Upper lobe of left lung (tissue), 6 donors: Measurements from ENCODE around the gene SRC. TPM values are rescaled to one million over a fixed set of nuclear protein-coding genes. Genes with fewer than 3 reads are reported as not detected.

Source experiments
- ATAC-seq, 2 donors: fragments of 200-7000 bp; cut with Tn5 transposase; one replicate each; pipeline ENCODE4 v1.9.1; 2022; ENCODE audit warnings: mild to moderate bottlenecking in 2 of 2, moderate library complexity in 2 of 2; ENCODE audit not compliant: low FRiP score in 2 of 2
- DNase-seq, 2 donors: peaks; one replicate each; pipeline ENCODE4 v3.0.0-alpha.2; 2019 to 2020
- H3K27ac ChIP-seq, 4 donors: fragments of 200-600 bp; sonication (generic); one replicate each; pipeline ENCODE4 v1.5.1; 2016 to 2019
- H3K27me3 ChIP-seq, 4 donors: fragments of 200-600 bp; sonication (generic); one replicate each; pipeline ENCODE4 v1.5.1; 2017 to 2019
- H3K36me3 ChIP-seq, 4 donors: fragments of 200-600 bp; sonication (generic); one replicate each; pipeline ENCODE4 v1.5.1; 2016 to 2019
- H3K4me1 ChIP-seq, 4 donors: fragments of 200-600 bp; sonication (generic); one replicate each; pipeline ENCODE4 v1.5.1; 2018 to 2019
- H3K4me3 ChIP-seq, 4 donors: fragments of 200-600 bp; sonication (generic); one replicate each; pipeline ENCODE4 v1.5.1; 2017 to 2019; ENCODE audit warnings: mild to moderate bottlenecking in 2 of 4, moderate library complexity in 1 of 4
- H3K9me3 ChIP-seq, 4 donors: fragments of 200-600 bp; sonication (generic); one replicate each; pipeline ENCODE4 v1.5.1; 2018 to 2019
- EP300 ChIP-seq, 4 donors: sonication (generic); formaldehyde crosslinking; IDR thresholded peaks; one replicate each; pipeline ENCODE4 v1.5.1; 2017; ENCODE audit warnings: antibody characterized with exemption in 4 of 4, control low read depth in 2 of 4
- POLR2A ChIP-seq, 4 donors: fragments of 450-650 bp; IDR thresholded peaks; one replicate each; pipeline ENCODE4 v1.5.1; 2016 to 2017; ENCODE audit warnings: antibody characterized with exemption in 4 of 4, mild to moderate bottlenecking in 2 of 4
- POLR2AphosphoS5 ChIP-seq, 2 donors: sonication (generic); formaldehyde crosslinking; IDR thresholded peaks; one replicate each; pipeline ENCODE4 v1.5.1; 2017; ENCODE audit warnings: antibody characterized with exemption in 2 of 2
- WGBS, 2 donors: methylation state at CpG; one replicate each; pipeline ENCODE4 v1.1.5; 2017 to 2018; 5-methylcytosine and 5-hydroxymethylcytosine counted together
- total RNA-seq, 6 donors: library from RNA; depleted of rRNA in 4 of 6; stranded (reverse); fragments of >200 nt in 4 of 6; gene quantifications; one replicate each; pipeline versions ENCODE4 v1.1.0 to v1.2.1, GENCODE V29; 2016 to 2021
- TF ChIP-seq, protein P1 (sequence below), 6 experiments: fragments of 450-650 bp in 4 of 6; fragments of 200-600 bp in 2 of 6; sonication (generic) in 2 of 6; IDR thresholded peaks; one replicate each; pipeline ENCODE4 v1.5.1; 2016 to 2019; ENCODE audit warnings: antibody characterized with exemption in 6 of 6
- donor health status: DM: no; HTN: no; CAD: no; lungs with moderate emphysema.
- donor health status: DM: no; HTN: yes; CAD: no; lungs with severe emphysema.

Gene SRC
- total RNA-seq, 6 donors from 2014 or later: 31.1 to 115 (median 66.8) TPM

DNA sequence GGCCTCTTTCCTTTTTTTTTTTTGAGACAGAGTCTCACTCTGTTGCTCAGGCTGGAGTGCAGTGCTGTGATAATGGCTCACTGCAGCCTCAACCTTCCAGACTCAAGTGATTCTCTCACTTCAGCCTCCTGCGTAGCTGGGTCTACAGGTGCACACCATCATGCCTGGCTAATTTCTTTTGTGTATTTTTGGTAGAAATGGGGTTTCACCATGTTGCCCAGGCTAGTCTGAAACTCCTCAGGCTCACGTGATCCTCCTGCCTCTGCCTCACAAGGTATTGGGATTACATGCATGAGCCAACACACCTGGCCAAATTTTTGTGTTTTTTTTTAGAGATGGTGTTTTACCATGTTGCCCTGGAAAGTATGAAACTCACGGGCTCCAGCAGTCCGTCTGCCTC lies 29.3 kb downstream of the SRC start:
- DNase-seq (no peak), ATAC-seq (no peak)
- H3K27ac ChIP-seq: no peak overlapping the region
- no peak overlapping the region for H3K4me3 ChIP-seq
- H3K36me3 ChIP-seq: peaks cover 0 to 4% (median 0%) of the 10 kb centered on the region in 4 donors
- WGBS, 2 donors: 88 to 91% methylated on average over 4 of the region's 4 CpGs
- no peak for TF ChIP-seq POLR2AphosphoS5 (IDR thresholded peaks at IDR 0.05)
- no peak for TF ChIP-seq POLR2A (IDR thresholded peaks at IDR 0.05)
- TF ChIP-seq EP300 (IDR thresholded peaks at IDR 0.05): no peak
- TF ChIP-seq, protein P1, sequence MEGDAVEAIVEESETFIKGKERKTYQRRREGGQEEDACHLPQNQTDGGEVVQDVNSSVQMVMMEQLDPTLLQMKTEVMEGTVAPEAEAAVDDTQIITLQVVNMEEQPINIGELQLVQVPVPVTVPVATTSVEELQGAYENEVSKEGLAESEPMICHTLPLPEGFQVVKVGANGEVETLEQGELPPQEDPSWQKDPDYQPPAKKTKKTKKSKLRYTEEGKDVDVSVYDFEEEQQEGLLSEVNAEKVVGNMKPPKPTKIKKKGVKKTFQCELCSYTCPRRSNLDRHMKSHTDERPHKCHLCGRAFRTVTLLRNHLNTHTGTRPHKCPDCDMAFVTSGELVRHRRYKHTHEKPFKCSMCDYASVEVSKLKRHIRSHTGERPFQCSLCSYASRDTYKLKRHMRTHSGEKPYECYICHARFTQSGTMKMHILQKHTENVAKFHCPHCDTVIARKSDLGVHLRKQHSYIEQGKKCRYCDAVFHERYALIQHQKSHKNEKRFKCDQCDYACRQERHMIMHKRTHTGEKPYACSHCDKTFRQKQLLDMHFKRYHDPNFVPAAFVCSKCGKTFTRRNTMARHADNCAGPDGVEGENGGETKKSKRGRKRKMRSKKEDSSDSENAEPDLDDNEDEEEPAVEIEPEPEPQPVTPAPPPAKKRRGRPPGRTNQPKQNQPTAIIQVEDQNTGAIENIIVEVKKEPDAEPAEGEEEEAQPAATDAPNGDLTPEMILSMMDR (IDR thresholded peaks at IDR 0.05): no peak
- no peaks in the 10 kb centered on the region for H3K27me3 ChIP-seq
- no peaks in the 10 kb centered on the region for H3K9me3 ChIP-seq
- H3K4me1 ChIP-seq: peaks cover 0 to 19% (median 0%) of the 10 kb centered on the region in 4 donors

DNA sequence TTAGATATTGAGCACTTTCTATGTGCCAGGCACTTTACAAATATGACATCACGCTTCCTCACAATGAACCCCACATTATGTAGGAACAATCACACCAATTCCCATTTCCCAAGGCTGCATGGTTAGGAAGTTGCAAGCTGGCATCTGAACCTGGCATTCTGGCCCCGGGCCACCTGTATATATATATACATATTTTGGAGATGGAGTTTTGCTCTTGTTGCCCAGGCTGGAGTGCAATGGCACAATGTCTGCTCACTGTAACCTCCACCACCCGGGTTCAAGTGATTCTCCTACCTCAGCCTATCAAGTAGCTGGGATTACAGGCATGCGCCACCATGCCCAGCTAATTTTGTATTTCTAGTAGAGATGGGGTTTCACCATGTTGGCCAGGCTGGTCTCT lies 30.4 kb downstream of the SRC start:
- WGBS, 2 donors: 93% methylated on average over 4 of the region's 4 CpGs
- Histone ChIP-seq H3K36me3 (peaks cover 0 to 4% (median 0%) of the 10 kb centered on the region in 4 donors), H3K4me3 (no peak overlapping the region), H3K27me3 (no peaks in the 10 kb centered on the region), H3K27ac (no peak overlapping the region), H3K4me1 (peaks cover 0 to 24% (median 0%) of the 10 kb centered on the region in 4 donors), H3K9me3 (no peaks in the 10 kb centered on the region)
- ATAC-seq (no peak), DNase-seq (no peak)
- TF ChIP-seq EP300 (IDR thresholded peaks at IDR 0.05): no peak
- TF ChIP-seq, protein P1 (IDR thresholded peaks at IDR 0.05): no peak
- no peak for TF ChIP-seq POLR2AphosphoS5 (IDR thresholded peaks at IDR 0.05)
- TF ChIP-seq POLR2A (IDR thresholded peaks at IDR 0.05): no peak

DNA sequence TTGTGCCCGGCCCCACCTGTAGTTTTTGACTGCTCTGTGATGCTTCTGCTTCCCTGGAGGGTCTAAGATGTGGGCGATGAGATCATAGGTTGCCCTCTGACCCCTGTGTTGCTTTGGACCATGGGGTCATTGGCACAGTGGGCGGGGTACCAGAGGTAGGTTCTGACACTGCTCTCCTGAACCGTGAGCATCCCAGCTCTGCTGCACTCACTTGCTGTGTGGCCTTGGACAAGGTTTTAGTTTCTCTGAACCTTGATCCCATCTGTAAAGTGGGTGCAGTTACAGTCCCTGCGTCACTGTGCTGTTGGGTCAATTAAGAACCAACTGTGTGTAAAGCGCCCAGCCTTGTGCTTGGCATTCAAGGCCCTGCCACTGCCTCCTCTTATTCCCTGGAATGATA lies 30.9 kb downstream of the SRC start:
- Histone ChIP-seq H3K36me3 (peaks cover 0 to 4% (median 0%) of the 10 kb centered on the region in 4 donors), H3K4me1 (peaks cover 0 to 24% (median 0%) of the 10 kb centered on the region in 4 donors), H3K27ac (no peak overlapping the region), H3K4me3 (no peak overlapping the region), H3K9me3 (no peaks in the 10 kb centered on the region), H3K27me3 (no peaks in the 10 kb centered on the region)
- DNase-seq (no peak), ATAC-seq (no peak)
- TF ChIP-seq POLR2A (IDR thresholded peaks at IDR 0.05) (no peak), EP300 (IDR thresholded peaks at IDR 0.05) (no peak), POLR2AphosphoS5 (IDR thresholded peaks at IDR 0.05) (no peak)
- TF ChIP-seq, protein P1 (IDR thresholded peaks at IDR 0.05): no peak
- 80 to 96% methylated on average over 5 to 6 of the region's 6 CpGs for WGBS, 2 donors

DNA sequence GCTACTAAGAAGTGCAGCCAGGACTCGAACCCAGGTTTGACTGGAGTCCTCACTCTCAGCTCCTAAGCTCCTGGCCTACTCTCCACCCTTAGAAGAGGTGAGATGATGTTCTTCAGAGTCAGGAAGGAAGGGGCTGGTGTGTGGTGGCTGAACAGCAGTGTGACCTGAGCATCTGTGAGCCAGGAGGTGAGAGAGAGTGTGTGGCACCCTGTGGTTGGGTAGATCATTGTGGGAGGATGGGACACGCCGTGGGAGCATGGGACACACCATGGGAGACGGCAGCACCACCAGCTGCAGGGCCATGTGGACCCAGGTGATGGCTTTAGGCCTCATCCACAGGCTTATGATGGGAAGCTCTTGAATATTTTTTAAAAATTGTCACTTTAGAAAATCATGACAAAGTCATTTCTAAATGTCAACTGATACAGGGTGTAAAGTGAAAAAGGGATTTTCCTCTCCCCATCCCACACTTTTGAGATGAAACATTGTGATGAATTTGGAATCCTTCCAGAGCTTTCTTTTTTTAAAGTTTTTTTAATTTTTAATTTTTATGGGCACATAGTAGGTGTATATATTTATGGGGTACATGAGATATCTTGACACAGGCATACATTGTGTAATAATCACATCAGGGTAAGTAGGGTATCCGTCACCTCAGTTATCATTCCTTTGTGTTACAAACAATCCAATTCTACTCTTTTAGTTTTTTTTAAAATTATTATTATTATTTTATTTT lies 31.6 kb downstream of the SRC start:
- peaks cover 0 to 4% (median 0%) of the 10 kb centered on the region in 4 donors for H3K36me3 ChIP-seq
- TF ChIP-seq POLR2A (IDR thresholded peaks at IDR 0.05) (no peak), EP300 (IDR thresholded peaks at IDR 0.05) (no peak)
- peaks cover 0 to 30% (median 0%) of the 10 kb centered on the region in 4 donors for H3K4me1 ChIP-seq
- H3K9me3 ChIP-seq: no peaks in the 10 kb centered on the region
- H3K27me3 ChIP-seq: no peaks in the 10 kb centered on the region
- H3K4me3 ChIP-seq: no peak overlapping the region
- peak in 1 of 2 donors; percentile 20 for DNase-seq
- no peak for ATAC-seq
- no peak overlapping the region for H3K27ac ChIP-seq
- 80 to 95% methylated on average over 5 of the region's 5 CpGs for WGBS, 2 donors

DNA sequence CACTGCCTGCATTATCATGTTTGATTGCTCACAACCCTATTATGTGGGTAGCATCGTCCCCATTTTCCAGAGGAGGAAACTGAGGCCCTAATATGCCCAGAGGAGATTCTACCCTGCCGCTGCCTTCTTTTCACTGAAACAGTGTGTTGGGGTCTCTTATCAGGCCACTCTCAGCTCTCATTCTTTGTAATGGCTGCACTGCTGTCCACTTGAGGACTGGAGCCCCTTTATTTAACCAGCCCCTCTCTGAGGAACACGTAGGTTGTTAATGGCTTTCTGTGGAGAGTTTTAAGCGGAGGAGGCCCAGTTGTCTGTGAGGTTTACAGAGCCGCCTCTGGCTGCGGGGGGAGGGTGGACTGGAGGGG lies 32.5 kb downstream of the SRC start:
- 68 to 78% methylated on average over 6 of the region's 6 CpGs for WGBS, 2 donors
- no peak for DNase-seq
- TF ChIP-seq, protein P1 (IDR thresholded peaks at IDR 0.05): no peak
- TF ChIP-seq POLR2A (IDR thresholded peaks at IDR 0.05): no peak
- no peak for TF ChIP-seq POLR2AphosphoS5 (IDR thresholded peaks at IDR 0.05)
- no peak for TF ChIP-seq EP300 (IDR thresholded peaks at IDR 0.05)
- Histone ChIP-seq H3K27me3 (no peaks in the 10 kb centered on the region), H3K27ac (peak overlapping the region in 1 of 4 donors; percentile 69), H3K36me3 (peaks cover 0 to 4% (median 0%) of the 10 kb centered on the region in 4 donors), H3K4me1 (peaks cover 0 to 30% (median 0%) of the 10 kb centered on the region in 4 donors), H3K9me3 (no peaks in the 10 kb centered on the region), H3K4me3 (no peak overlapping the region)
- no peak for ATAC-seq
